ENCODE measurements around the gene KRTAP5-7.

The KRTAP5-7 gene

DNA sequence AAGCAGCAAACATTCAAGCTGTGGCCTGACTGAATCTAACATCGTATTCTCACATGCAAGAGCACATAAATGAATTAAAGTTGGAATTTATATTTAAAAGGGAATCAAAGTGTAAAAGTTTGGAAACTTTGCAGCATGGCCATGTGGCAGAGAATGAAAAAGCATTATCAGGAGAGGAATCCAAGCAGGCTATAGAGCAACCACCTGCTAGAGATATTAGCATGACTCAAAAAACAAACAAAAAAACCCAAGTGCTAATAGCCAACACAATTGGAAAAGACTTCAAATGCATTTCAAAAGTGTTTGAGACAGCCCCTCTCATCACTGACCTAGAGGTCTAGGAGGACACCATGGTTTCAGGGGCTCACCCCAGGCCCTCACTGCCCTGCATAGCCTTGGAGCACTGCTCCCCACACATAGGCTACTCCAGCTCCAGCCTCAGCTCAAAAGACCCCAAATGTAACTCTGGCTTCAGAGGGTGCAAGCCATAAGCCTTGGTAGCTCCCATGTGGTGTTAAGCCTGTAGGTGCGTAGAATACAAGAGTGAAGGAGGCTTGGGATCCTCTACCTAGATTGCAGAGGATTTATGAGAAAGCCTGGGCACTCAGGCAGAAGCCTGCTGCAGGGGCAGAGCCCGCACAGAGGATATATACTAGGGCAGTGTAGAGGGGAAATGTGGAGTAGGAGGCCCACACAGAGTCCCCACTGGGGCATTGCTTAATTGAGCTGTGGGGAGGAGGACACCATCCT, 1.7 kb upstream of the KRTAP5-7 start:
- no peaks in the 10 kb centered on the region for H4K20me1 ChIP-seq (ENCODE audit: insufficient read depth)
- H3K4me2 ChIP-seq, result no peak overlapping the region
- H2AFZ ChIP-seq (ENCODE audit: low read depth), result no peak overlapping the region
- H3K4me1 ChIP-seq (ENCODE audit: low read depth, poor library complexity, severe bottlenecking), result no peaks in the 10 kb centered on the region
- TF ChIP-seq, protein P1, sequence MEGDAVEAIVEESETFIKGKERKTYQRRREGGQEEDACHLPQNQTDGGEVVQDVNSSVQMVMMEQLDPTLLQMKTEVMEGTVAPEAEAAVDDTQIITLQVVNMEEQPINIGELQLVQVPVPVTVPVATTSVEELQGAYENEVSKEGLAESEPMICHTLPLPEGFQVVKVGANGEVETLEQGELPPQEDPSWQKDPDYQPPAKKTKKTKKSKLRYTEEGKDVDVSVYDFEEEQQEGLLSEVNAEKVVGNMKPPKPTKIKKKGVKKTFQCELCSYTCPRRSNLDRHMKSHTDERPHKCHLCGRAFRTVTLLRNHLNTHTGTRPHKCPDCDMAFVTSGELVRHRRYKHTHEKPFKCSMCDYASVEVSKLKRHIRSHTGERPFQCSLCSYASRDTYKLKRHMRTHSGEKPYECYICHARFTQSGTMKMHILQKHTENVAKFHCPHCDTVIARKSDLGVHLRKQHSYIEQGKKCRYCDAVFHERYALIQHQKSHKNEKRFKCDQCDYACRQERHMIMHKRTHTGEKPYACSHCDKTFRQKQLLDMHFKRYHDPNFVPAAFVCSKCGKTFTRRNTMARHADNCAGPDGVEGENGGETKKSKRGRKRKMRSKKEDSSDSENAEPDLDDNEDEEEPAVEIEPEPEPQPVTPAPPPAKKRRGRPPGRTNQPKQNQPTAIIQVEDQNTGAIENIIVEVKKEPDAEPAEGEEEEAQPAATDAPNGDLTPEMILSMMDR (conservative IDR thresholded peaks at IDR 0.05; ENCODE audit: low read depth, low read length), result no peak
- H3K27me3 ChIP-seq (ENCODE audit: insufficient read depth, low read depth), result no peaks in the 10 kb centered on the region
- no peak overlapping the region for H3K27ac ChIP-seq
- no peak overlapping the region for H3K4me3 ChIP-seq (IDR thresholded peaks at IDR 0.05; ENCODE audit: insufficient read depth, low read depth, low read length)
- no peaks in the 10 kb centered on the region for H3K36me3 ChIP-seq (ENCODE audit: insufficient read depth)
- no peaks in the 10 kb centered on the region for H3K79me2 ChIP-seq (ENCODE audit: insufficient read depth, low read depth)
- no peak overlapping the region for H3K9ac ChIP-seq

- Histone ChIP-seq H3K9ac (no peak overlapping the region), H4K20me1 (ENCODE audit: insufficient read depth) (no peaks in the 10 kb centered on the region), H3K4me2 (no peak overlapping the region), H3K4me1 (ENCODE audit: low read depth, poor library complexity, severe bottlenecking) (no peaks in the 10 kb centered on the region), H3K27me3 (ENCODE audit: insufficient read depth, low read depth) (no peaks in the 10 kb centered on the region), H3K4me3 (IDR thresholded peaks at IDR 0.05; ENCODE audit: insufficient read depth, low read depth, low read length) (no peak overlapping the region), H3K27ac (no peak overlapping the region), H2AFZ (ENCODE audit: low read depth) (no peak overlapping the region), H3K36me3 (ENCODE audit: insufficient read depth) (no peaks in the 10 kb centered on the region), H3K79me2 (ENCODE audit: insufficient read depth, low read depth) (no peaks in the 10 kb centered on the region)
- TF ChIP-seq, protein P1 (conservative IDR thresholded peaks at IDR 0.05; ENCODE audit: low read depth, low read length), result no peak
Measured at GRCh38 chr11:71525938-71526495, 1.1 kb upstream of the KRTAP5-7 start.

DNA sequence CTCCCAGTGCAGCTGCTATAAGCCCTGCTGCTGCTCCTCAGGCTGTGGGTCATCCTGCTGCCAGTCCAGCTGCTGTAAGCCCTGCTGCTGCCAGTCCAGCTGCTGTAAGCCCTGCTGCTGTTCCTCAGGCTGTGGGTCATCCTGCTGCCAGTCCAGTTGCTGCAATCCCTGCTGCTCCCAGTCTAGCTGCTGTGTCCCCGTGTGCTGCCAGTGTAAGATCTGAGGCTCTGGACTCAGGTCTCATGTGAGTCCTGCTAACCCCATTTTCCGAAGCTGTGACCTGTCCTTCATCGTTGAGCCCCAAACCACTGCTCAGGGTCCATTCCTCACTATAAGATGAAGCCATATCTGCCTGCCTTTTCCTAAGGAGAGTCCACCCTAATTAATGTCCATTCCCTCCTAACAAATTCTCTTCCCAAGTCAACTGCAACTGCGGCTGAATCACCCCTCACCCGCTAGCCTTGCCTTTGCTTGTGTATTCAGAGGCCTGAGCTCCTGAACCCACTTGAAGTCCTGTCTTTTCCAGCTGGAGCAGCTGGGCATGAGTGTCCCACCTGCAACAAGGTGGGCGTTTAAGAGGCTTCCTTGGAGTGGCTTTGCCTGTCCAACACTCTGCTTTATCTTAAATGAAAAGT, 626 bp downstream of the KRTAP5-7 start:
- TF ChIP-seq, protein P1 (conservative IDR thresholded peaks at IDR 0.05; ENCODE audit: low read depth, low read length), result no peak
- Histone ChIP-seq H2AFZ (ENCODE audit: low read depth) (no peak overlapping the region), H3K4me1 (ENCODE audit: low read depth, poor library complexity, severe bottlenecking) (no peaks in the 10 kb centered on the region), H4K20me1 (ENCODE audit: insufficient read depth) (no peaks in the 10 kb centered on the region), H3K36me3 (ENCODE audit: insufficient read depth) (no peaks in the 10 kb centered on the region), H3K27me3 (ENCODE audit: insufficient read depth, low read depth) (no peaks in the 10 kb centered on the region), H3K27ac (no peak overlapping the region), H3K79me2 (ENCODE audit: insufficient read depth, low read depth) (no peaks in the 10 kb centered on the region), H3K4me2 (no peak overlapping the region), H3K4me3 (IDR thresholded peaks at IDR 0.05; ENCODE audit: insufficient read depth, low read depth, low read length) (no peak overlapping the region), H3K9ac (no peak overlapping the region)

DNA sequence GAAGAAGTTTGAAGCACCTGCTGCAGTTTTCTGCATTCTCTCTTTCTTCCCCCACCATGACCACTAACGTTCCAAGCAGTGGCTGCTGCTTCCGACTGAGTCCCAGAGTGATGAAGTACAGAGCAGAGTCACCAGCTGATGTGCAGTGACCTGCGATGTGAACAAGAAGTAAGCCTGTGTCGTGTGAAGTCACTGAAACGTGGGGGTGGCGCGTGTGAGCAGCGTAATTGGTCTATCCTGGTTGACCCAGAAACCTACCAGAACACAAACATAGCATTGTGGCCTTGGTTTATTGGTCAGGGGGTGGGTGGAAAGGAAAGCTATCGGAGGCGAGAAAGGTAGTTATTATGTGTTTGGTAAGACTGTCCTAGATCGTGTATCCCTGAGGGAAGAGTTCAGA, 3.5 kb downstream of the KRTAP5-7 start:
- no peak overlapping the region for H3K27ac ChIP-seq
- no peak overlapping the region for H2AFZ ChIP-seq (ENCODE audit: low read depth)
- no peaks in the 10 kb centered on the region for H3K79me2 ChIP-seq (ENCODE audit: insufficient read depth, low read depth)
- no peaks in the 10 kb centered on the region for H3K36me3 ChIP-seq (ENCODE audit: insufficient read depth)
- no peak overlapping the region for H3K4me2 ChIP-seq
- H3K9ac ChIP-seq, result no peak overlapping the region
- H3K4me3 ChIP-seq (IDR thresholded peaks at IDR 0.05; ENCODE audit: insufficient read depth, low read depth, low read length), result no peak overlapping the region
- H3K4me1 ChIP-seq (ENCODE audit: low read depth, poor library complexity, severe bottlenecking), result no peaks in the 10 kb centered on the region
- no peaks in the 10 kb centered on the region for H4K20me1 ChIP-seq (ENCODE audit: insufficient read depth)
- TF ChIP-seq, protein P1 (conservative IDR thresholded peaks at IDR 0.05; ENCODE audit: low read depth, low read length), result no peak
- no peaks in the 10 kb centered on the region for H3K27me3 ChIP-seq (ENCODE audit: insufficient read depth, low read depth)
